Measurements from ENCODE around the gene MRM1.

The MRM1 gene

DNA sequence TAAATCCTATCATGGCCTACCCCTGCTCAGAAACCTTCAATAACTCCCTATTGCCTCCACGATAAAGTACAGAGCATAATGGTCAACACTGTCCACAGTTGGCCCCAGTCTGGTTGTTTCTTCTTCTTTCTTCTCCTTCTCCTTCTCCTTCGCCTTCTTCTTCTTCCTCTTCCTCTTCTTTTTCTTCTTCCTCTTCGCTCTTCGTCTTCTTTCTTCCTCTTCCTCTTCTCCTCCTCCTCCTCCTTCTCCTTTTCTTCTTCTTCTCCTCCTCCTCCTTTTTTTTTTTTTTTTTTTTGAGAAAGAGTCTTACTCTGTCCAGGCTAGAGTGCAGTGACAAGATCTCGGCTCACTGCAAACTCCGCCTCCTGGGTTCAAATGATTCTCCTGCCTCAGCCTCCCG is 23.8 kb downstream of the MRM1 start:
- TF ChIP-seq, protein P1, sequence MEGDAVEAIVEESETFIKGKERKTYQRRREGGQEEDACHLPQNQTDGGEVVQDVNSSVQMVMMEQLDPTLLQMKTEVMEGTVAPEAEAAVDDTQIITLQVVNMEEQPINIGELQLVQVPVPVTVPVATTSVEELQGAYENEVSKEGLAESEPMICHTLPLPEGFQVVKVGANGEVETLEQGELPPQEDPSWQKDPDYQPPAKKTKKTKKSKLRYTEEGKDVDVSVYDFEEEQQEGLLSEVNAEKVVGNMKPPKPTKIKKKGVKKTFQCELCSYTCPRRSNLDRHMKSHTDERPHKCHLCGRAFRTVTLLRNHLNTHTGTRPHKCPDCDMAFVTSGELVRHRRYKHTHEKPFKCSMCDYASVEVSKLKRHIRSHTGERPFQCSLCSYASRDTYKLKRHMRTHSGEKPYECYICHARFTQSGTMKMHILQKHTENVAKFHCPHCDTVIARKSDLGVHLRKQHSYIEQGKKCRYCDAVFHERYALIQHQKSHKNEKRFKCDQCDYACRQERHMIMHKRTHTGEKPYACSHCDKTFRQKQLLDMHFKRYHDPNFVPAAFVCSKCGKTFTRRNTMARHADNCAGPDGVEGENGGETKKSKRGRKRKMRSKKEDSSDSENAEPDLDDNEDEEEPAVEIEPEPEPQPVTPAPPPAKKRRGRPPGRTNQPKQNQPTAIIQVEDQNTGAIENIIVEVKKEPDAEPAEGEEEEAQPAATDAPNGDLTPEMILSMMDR (IDR thresholded peaks at IDR 0.05; ENCODE audit: low read depth, low read length), result no peak
- DNase-seq, result no peak
- H3K4me1 ChIP-seq, result peaks cover 13% of the 10 kb centered on the region
- no peaks in the 10 kb centered on the region for H3K9me3 ChIP-seq
- no peaks in the 10 kb centered on the region for H3K27me3 ChIP-seq
- H3K4me3 ChIP-seq (ENCODE audit: low read depth, low read length), result no peak overlapping the region
- no peaks in the 10 kb centered on the region for H3K36me3 ChIP-seq

DNA sequence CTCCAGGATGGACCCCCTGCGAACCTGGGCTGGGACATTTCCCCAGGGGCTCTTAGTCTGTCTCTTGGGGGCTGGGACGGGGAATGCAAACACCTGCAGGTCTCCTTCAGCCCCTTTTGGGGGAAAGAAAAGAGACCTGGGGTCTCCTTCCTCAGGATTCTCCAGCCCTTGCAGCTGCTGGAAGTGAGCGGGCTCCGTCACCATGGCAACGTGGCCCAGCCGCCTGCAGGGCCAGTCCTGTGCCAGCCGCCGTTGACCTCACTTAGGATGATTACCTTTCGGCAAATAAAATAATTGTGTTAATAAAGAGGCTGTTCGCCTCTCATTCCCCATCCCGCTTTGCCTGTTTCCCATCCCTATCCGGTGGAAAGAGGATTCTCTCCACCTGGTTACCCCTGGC is 25.7 kb downstream of the MRM1 start:
- H3K4me1 ChIP-seq, result peaks cover 13% of the 10 kb centered on the region
- peak; percentile 90 for DNase-seq
- H3K36me3 ChIP-seq, result no peaks in the 10 kb centered on the region
- peak overlapping the region; percentile 17; the same call in 1 of the 2 replicates for H3K4me3 ChIP-seq (ENCODE audit: low read depth, low read length)
- no peaks in the 10 kb centered on the region for H3K27me3 ChIP-seq
- no peaks in the 10 kb centered on the region for H3K9me3 ChIP-seq
- TF ChIP-seq, protein P1 (IDR thresholded peaks at IDR 0.05; ENCODE audit: low read depth, low read length), result no peak

DNA sequence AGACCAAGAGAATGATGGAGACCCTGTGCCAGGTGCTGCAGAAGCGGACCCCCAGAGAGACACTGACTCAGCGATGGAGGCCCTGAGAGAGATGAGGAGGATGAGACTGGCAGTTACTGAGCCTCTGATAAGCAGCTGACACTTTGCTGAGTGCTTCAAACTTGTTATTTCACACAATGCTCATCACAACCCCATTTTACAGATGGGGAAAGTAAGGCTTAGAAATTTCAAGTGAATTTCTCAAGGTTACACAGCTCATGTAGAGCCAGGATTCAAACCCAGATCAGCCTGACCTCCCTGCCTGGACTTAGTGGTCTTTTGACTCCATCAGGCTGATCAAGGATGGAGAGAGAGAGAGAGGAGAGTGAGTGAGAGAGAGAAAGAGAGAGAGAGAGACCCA is 27.2 kb downstream of the MRM1 start:
- Histone ChIP-seq H3K9me3 (no peaks in the 10 kb centered on the region), H3K4me1 (peaks cover 13% of the 10 kb centered on the region), H3K36me3 (no peaks in the 10 kb centered on the region), H3K4me3 (ENCODE audit: low read depth, low read length) (no peak overlapping the region), H3K27me3 (no peaks in the 10 kb centered on the region)
- no peak for DNase-seq
- TF ChIP-seq, protein P1 (IDR thresholded peaks at IDR 0.05; ENCODE audit: low read depth, low read length), result no peak

DNA sequence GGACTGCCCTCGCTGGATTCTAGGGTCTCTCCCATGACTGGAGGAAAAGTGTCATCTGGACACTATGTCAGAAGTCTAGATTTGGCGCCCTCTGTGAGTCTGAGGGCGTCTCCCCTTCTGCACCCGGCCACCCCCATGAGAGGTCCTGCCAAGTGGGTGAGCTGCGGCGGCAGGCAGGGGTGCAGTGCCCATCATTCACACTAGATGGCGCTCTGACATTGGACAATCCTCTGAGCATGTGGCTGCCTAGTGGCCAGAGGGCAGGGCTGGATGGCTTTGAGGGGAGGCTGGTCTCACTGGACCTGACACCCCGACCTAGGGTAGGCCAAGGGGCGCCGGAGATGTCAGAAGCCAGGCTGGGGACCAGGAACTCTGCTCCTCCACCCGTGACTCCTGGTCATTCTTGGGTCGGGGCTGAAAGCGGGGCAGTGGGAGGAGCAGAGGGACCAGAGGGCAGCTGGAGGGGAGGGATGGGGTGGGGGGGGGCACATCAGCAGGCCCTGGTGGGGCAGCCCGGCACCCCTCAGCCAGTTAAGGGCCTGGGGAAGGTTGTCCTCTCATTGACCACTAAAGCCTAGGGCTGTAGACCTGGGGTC is 28.0 kb downstream of the MRM1 start:
- no peaks in the 10 kb centered on the region for H3K9me3 ChIP-seq
- H3K27me3 ChIP-seq, result no peaks in the 10 kb centered on the region
- peak; percentile 84 for DNase-seq
- peaks cover 13% of the 10 kb centered on the region for H3K4me1 ChIP-seq
- H3K36me3 ChIP-seq, result no peaks in the 10 kb centered on the region
- TF ChIP-seq, protein P1 (IDR thresholded peaks at IDR 0.05; ENCODE audit: low read depth, low read length), result peak; percentile 96
- H3K4me3 ChIP-seq (ENCODE audit: low read depth, low read length), result no peak overlapping the region

DNA sequence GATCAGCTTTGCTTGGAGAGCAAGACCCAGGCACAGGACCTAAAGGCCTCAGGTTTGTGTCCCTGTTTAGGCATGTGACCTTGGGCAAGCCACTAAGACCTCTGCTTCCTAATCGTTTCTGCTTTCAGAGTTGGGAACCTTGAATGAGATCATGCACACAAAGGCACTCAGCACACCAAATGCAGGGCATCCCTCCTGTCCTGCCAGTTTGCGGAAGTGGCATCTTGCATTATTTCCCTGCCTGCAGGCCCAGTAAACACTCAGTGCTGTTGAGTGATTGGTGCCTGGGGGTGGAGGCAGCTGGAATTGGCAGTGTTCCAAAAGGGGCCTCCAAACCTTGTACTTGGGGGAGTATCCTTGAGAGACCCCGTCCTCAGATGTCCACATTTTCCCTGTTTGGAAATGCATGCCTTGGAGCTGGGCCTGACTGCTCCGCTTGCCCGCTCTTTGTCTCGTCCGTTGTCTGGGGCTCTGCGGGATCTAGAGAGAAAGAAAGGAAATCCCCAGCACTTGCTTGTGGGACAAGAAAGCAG is 28.7 kb downstream of the MRM1 start:
- Histone ChIP-seq H3K9me3 (no peaks in the 10 kb centered on the region), H3K4me3 (ENCODE audit: low read depth, low read length) (no peak overlapping the region), H3K36me3 (no peaks in the 10 kb centered on the region), H3K27me3 (no peaks in the 10 kb centered on the region), H3K4me1 (peaks cover 13% of the 10 kb centered on the region)
- TF ChIP-seq, protein P1 (IDR thresholded peaks at IDR 0.05; ENCODE audit: low read depth, low read length), result no peak
- no peak for DNase-seq

DNA sequence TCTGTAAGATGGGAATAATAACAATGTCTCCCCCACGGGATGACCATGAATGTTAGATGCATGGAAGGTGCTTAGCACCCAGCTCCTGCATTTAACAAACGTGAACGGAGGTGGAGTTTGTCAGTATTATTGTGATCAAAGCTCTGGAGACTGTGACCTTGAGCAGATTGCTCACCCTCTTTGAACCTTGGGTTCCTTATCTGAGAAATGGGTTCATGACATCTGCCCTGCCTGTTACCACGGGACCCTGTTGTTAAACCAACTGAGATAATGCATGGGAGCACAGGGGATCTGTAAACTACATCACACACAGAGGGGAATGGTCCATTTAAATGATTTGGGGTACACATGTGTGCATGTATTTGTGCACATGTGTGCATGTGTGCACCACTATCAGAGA is 29.6 kb downstream of the MRM1 start:
- TF ChIP-seq, protein P1 (IDR thresholded peaks at IDR 0.05; ENCODE audit: low read depth, low read length), result no peak
- Histone ChIP-seq H3K27me3 (no peaks in the 10 kb centered on the region), H3K4me3 (ENCODE audit: low read depth, low read length) (no peak overlapping the region), H3K36me3 (no peaks in the 10 kb centered on the region), H3K9me3 (no peaks in the 10 kb centered on the region), H3K4me1 (peaks cover 13% of the 10 kb centered on the region)
- DNase-seq, result no peak
